Measurements from ENCODE around the gene PRDX2. TPM values are rescaled to one million over a fixed set of nuclear protein-coding genes. Genes with fewer than 3 reads are reported as not detected.

The PRDX2 gene
- total RNA-seq, 1 experiment from 2014 or later = 271 TPM

DNA sequence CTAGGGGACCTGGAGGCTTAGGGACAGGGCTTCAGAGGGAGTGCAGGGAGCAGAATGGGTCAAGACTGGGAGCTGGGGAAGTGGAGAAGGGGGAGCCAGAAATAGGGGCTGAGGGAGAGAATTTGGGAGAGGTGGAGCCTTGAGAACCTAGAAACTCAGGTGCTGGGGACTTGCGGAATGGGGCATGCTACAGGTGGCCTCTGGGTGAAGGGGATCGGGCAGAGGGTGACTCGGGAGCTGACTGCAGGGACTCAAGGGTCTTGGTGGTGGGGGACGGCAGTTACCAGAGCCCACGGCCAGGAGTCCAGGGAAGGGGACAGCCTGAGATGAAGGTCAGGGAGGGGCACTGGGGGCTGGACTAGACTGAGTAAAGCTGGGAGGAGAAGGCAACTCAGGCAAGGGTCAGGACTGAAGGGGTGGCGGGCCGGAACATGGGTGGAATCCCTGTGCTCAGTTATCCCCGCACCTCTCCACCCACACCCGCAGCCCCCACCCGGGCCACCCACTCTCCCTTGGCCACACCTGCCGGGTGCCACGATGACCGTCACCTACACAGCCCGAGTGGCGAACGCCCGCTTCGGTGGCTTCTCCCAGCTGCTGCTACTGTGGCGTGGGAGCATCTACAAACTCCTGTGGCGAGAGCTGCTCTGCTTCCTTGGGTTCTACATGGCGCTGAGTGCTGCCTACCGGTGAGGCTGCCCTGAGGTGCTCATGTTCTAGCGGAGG is 49.4 kb downstream of the PRDX2 start:
- Histone ChIP-seq H3K9me2 (ENCODE audit: insufficient read depth) (no peaks in the 10 kb centered on the region), H3K36me3 (ENCODE audit: low read depth) (peaks cover 6% of the 10 kb centered on the region; the same call in 1 of the 2 replicates), H3K27me3 (ENCODE audit: insufficient read depth, low read depth) (peaks cover 18% of the 10 kb centered on the region), H3K79me2 (ENCODE audit: low read depth) (no peaks in the 10 kb centered on the region), H3K9me3 (ENCODE audit: insufficient read depth, low read depth) (no peaks in the 10 kb centered on the region), H3F3A (ENCODE audit: insufficient read depth, low read depth) (peaks cover 14% of the 10 kb centered on the region), H2AFZ (no peak overlapping the region), H3K4me3 (no peak overlapping the region), H3K4me2 (no peak overlapping the region), H4K20me1 (ENCODE audit: insufficient read depth) (no peaks in the 10 kb centered on the region), H3K4me1 (replicated peaks; ENCODE audit: insufficient read depth) (peaks cover 4% of the 10 kb centered on the region; the same call in 1 of the 2 replicates), H3K27ac (no peak overlapping the region)
- BruUV-seq (replicated peaks) = no TSS peak
- DNase-seq = no peak
- ChIA-PET POLR2A (ENCODE audit: unreplicated experiment) (interaction anchor here (0.7 kb wide), 1 partner anchor 25 kb away, joined by 4 read pairs; no protein-coding TSS in a partner anchor), CTCF (no interaction called here)
- intact Hi-C loops (cut with micrococcal nuclease; ENCODE audit: unreplicated experiment) = no loop called here
- TF ChIP-seq, protein P1, sequence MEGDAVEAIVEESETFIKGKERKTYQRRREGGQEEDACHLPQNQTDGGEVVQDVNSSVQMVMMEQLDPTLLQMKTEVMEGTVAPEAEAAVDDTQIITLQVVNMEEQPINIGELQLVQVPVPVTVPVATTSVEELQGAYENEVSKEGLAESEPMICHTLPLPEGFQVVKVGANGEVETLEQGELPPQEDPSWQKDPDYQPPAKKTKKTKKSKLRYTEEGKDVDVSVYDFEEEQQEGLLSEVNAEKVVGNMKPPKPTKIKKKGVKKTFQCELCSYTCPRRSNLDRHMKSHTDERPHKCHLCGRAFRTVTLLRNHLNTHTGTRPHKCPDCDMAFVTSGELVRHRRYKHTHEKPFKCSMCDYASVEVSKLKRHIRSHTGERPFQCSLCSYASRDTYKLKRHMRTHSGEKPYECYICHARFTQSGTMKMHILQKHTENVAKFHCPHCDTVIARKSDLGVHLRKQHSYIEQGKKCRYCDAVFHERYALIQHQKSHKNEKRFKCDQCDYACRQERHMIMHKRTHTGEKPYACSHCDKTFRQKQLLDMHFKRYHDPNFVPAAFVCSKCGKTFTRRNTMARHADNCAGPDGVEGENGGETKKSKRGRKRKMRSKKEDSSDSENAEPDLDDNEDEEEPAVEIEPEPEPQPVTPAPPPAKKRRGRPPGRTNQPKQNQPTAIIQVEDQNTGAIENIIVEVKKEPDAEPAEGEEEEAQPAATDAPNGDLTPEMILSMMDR (conservative IDR thresholded peaks at IDR 0.05) = no peak
- TF ChIP-seq EZH2 (IDR thresholded peaks at IDR 0.05; ENCODE audit: low read depth) = no peak

DNA sequence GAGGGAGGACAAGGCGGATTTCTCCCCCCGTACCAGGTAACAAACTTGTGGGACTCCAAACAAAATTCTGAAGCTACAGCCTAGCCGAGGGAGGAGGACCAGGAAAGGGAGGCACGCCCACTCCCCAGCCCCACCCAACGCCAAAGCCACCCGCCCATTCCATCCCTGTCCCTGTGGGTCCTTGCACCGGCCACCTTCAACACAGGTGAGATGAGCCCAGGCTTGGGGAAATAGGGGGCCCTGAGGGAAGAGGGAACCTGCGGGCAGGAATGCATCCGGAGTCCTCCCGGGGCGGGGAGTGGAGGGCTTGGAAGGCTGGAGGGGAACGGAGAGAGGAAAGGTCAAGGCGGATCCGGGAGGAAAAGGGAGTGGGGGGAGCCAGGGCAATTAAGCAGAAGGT is 50.0 kb downstream of the PRDX2 start, which contains the start of gene BEST2:
Gene BEST2, plus strand, starts transcription at position 157 of the 400 bp plus-strand sequence. CDS start 802 bp downstream, outside the sequence.
- H3K9me2 ChIP-seq (ENCODE audit: insufficient read depth) = no peaks in the 10 kb centered on the region
- H3K79me2 ChIP-seq (ENCODE audit: low read depth) = no peaks in the 10 kb centered on the region
- TF ChIP-seq, protein P1 (conservative IDR thresholded peaks at IDR 0.05) = no peak
- no peak for DNase-seq
- no peaks in the 10 kb centered on the region for H4K20me1 ChIP-seq (ENCODE audit: insufficient read depth)
- no peaks in the 10 kb centered on the region for H3K9me3 ChIP-seq (ENCODE audit: insufficient read depth, low read depth)
- no peak within 1 kb of the TSS for H2AFZ ChIP-seq
- H3K4me2 ChIP-seq = no peak within 1 kb of the TSS
- intact Hi-C loops (cut with micrococcal nuclease; ENCODE audit: unreplicated experiment) = no loop called here
- no peaks in the 10 kb centered on the region for H3K4me1 ChIP-seq (replicated peaks; ENCODE audit: insufficient read depth)
- BruUV-seq (replicated peaks) = no TSS peak
- POLR2A ChIA-PET (ENCODE audit: unreplicated experiment) = no interaction called here
- no peak within 1 kb of the TSS for H3K4me3 ChIP-seq
- peaks cover 8% of the 10 kb centered on the region; the same call in 1 of the 2 replicates for H3K36me3 ChIP-seq (ENCODE audit: low read depth)
- CTCF ChIA-PET = no interaction called here
- peaks cover 18% of the 10 kb centered on the region for H3K27me3 ChIP-seq (ENCODE audit: insufficient read depth, low read depth)
- peaks cover 14% of the 10 kb centered on the region for H3F3A ChIP-seq (ENCODE audit: insufficient read depth, low read depth)
- H3K27ac ChIP-seq = no peak within 1 kb of the TSS

DNA sequence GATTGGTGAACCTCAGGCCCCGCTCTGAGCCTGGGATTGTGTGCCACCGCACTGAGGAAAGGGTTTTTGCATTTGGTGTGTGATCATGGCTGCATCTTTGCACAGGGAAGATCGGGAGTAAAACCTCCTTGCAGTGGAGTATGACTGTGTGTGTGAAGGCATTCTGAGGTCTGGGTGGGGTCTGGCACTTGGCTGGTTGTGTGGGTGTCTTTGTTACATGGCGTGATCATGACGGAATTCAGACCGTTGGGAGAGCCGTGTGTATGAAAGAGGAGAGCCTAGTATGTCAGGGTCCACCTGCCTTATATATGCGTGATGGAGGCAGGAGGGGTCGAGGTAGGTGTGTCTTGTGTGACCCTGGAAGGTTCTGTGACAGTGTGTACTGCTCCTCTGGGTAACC is 50.7 kb downstream of the PRDX2 start:
- H3K79me2 ChIP-seq (ENCODE audit: low read depth) = no peaks in the 10 kb centered on the region
- no peak for DNase-seq
- no peak overlapping the region for H3K27ac ChIP-seq
- H2AFZ ChIP-seq = no peak overlapping the region
- CTCF ChIA-PET = no interaction called here
- no peak overlapping the region for H3K4me2 ChIP-seq
- H3K27me3 ChIP-seq (ENCODE audit: insufficient read depth, low read depth) = peaks cover 18% of the 10 kb centered on the region
- no peaks in the 10 kb centered on the region for H3K9me2 ChIP-seq (ENCODE audit: insufficient read depth)
- H4K20me1 ChIP-seq (ENCODE audit: insufficient read depth) = peaks cover 4% of the 10 kb centered on the region; the same call in 1 of the 2 replicates
- intact Hi-C loops (cut with micrococcal nuclease; ENCODE audit: unreplicated experiment) = no loop called here
- no TSS peak for BruUV-seq (replicated peaks)
- no peaks in the 10 kb centered on the region for H3K4me1 ChIP-seq (replicated peaks; ENCODE audit: insufficient read depth)
- TF ChIP-seq EZH2 (IDR thresholded peaks at IDR 0.05; ENCODE audit: low read depth) = no peak
- TF ChIP-seq, protein P1 (conservative IDR thresholded peaks at IDR 0.05) = no peak
- no peak overlapping the region for H3K4me3 ChIP-seq
- no peaks in the 10 kb centered on the region for H3K9me3 ChIP-seq (ENCODE audit: insufficient read depth, low read depth)
- H3F3A ChIP-seq (ENCODE audit: insufficient read depth, low read depth) = peaks cover 18% of the 10 kb centered on the region
- H3K36me3 ChIP-seq (ENCODE audit: low read depth) = peaks cover 16% of the 10 kb centered on the region
- POLR2A ChIA-PET (ENCODE audit: unreplicated experiment) = no interaction called here
